ENCODE data around the gene FOSL2. TPM values are rescaled to one million over a fixed set of nuclear protein-coding genes. Genes with fewer than 3 reads are reported as not detected.

The FOSL2 gene
- total and polyA plus RNA-seq, 10 of the 15 experiments (the other 5 are each of a cell fraction or from before 2014, with no cell fraction given) = 0.05 to 1.3 (median 0.34) TPM

GRCh38 chr2:28439127-28439526, 46.5 kb downstream of the FOSL2 start (continued):
- no peak for TF ChIP-seq SMC3 (IDR thresholded peaks at IDR 0.05; ENCODE audit: borderline replicate concordance, low read length)
- no peak for TF ChIP-seq PAX5 (IDR thresholded peaks at IDR 0.05; ENCODE audit: borderline replicate concordance, low read depth, low read length)
- TF ChIP-seq SUZ12 (IDR thresholded peaks at IDR 0.05; ENCODE audit: unreplicated experiment) = no peak
- no peak for TF ChIP-seq ASH2L (IDR thresholded peaks at IDR 0.05; ENCODE audit: borderline replicate concordance, low read depth)
- no peak for TF ChIP-seq CBFB (IDR thresholded peaks at IDR 0.05; ENCODE audit: low read depth)
- no peak for TF ChIP-seq LARP7 (IDR thresholded peaks at IDR 0.05)

GRCh38 chr2:28439763-28440162, 47.1 kb downstream of the FOSL2 start:
- no peak overlapping the region for H3K9ac ChIP-seq (ENCODE audit: control insufficient read depth, insufficient read depth, low read length)
- in situ Hi-C loops (cut with MboI) (no loop called here), intact Hi-C loops (cut with micrococcal nuclease; ENCODE audit: unreplicated experiment) (no loop called here)
- no peak for DNase-seq (ENCODE audit: low read depth, low spot score)
- ChIA-PET CTCF (no interaction called here), POLR2A (no interaction called here), SMC1A (ENCODE audit: uncharacterized antibody, unreplicated experiment) (no interaction called here), RAD21 (ENCODE audit: unreplicated experiment) (no interaction called here)
- no peak overlapping the region for H3K4me2 ChIP-seq (ENCODE audit: control insufficient read depth, insufficient read depth)
- no peak for FAIRE-seq
- no TSS peak for BruUV-seq (replicated peaks)
- H4K20me1 ChIP-seq (ENCODE audit: control insufficient read depth, insufficient read depth) = no peaks in the 10 kb centered on the region
- H3K79me2 ChIP-seq (ENCODE audit: control insufficient read depth, insufficient read depth, low read length) = no peaks in the 10 kb centered on the region
- H3K4me1 ChIP-seq (ENCODE audit: control insufficient read depth, insufficient read depth, low read length) = no peaks in the 10 kb centered on the region
- no peak overlapping the region for H3K4me3 ChIP-seq
- ATAC-seq = no peak
- TF ChIP-seq TCF7 (IDR thresholded peaks at IDR 0.05; ENCODE audit: borderline replicate concordance) (no peak), POLR2A (IDR thresholded peaks at IDR 0.05; ENCODE audit: low read depth, low read length) (no peak), CREM (IDR thresholded peaks at IDR 0.05; ENCODE audit: low read depth) (no peak), ZNF217 (IDR thresholded peaks at IDR 0.05) (no peak), RCOR1 (conservative IDR thresholded peaks at IDR 0.05; ENCODE audit: low read depth, low read length) (no peak), PAX8 (IDR thresholded peaks at IDR 0.05) (no peak), ZNF207 (IDR thresholded peaks at IDR 0.05; ENCODE audit: borderline replicate concordance) (no peak), SKIL (IDR thresholded peaks at IDR 0.05; ENCODE audit: low read depth, poor library complexity, severe bottlenecking) (no peak), SMC3 (IDR thresholded peaks at IDR 0.05; ENCODE audit: borderline replicate concordance, low read length) (no peak), CBX3 (IDR thresholded peaks at IDR 0.05; ENCODE audit: borderline replicate concordance, low read depth) (no peak), RELA (IDR thresholded peaks at IDR 0.05; ENCODE audit: borderline replicate concordance, partially characterized antibody) (no peak), SMAD5 (IDR thresholded peaks at IDR 0.05; ENCODE audit: low read depth) (no peak)
- H3K9me3 ChIP-seq (replicated peaks; ENCODE audit: control insufficient read depth, insufficient read depth, low read length) = no peaks in the 10 kb centered on the region; the same call in 2 of the 3 replicates
- no peak overlapping the region for H2AFZ ChIP-seq (ENCODE audit: control insufficient read depth, low read depth, low read length)
- no peak overlapping the region for H3K27ac ChIP-seq (ENCODE audit: control insufficient read depth, insufficient read depth)
- no peaks in the 10 kb centered on the region; a peak in 1 of 4 replicates for H3K27me3 ChIP-seq (replicated peaks in 1 of 2; ENCODE audit: control insufficient read depth in 2 of 2, insufficient read depth in 2 of 2, low read length in 1 of 2)
- no peaks in the 10 kb centered on the region for H3K36me3 ChIP-seq (ENCODE audit: control insufficient read depth in 2 of 2, insufficient read depth in 2 of 2, low read length in 1 of 2)
- 53% methylated on average over 14 of the region's 14 CpGs for WGBS (ENCODE audit: insufficient coverage, insufficient replicate concordance, low lambda C conversion rate, missing lambda C conversion rate)

All from GM12878 (cell line).